Measurements from ENCODE around the gene AQP7. TPM values are rescaled to one million over a fixed set of nuclear protein-coding genes. Genes with fewer than 3 reads are reported as not detected.
A peak's percentile ranks its signal among the peaks of the same experiment; 100 is the strongest.

The AQP7 gene
- total RNA-seq, 4 donors from 2014 or later: 14.1 to 51.6 (median 31.0) TPM

DNA sequence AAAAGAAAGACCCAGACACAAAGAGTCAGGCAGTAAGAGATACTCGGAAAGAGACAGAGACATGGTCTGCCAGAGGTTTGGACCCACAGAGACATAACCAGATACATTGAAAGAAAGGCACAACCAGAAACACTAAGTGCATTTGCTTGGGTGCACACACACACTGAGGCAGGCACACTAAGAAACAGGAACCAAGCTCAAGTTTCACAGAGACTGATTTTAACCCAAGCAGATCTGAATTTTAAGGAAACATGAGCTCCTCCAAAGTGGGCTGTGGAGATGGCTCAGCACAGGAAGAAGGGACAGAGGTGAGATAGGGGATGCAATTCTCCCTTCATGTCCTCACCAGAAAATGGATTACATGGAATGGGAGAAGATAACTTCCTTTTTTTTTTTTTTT, 35.5 kb upstream of the AQP7 start:
- Histone ChIP-seq H3K4me3 (no peak overlapping the region), H3K27me3 (no peaks in the 10 kb centered on the region), H3K36me3 (peaks cover 0 to 7% (median 0%) of the 10 kb centered on the region in 3 donors), H3K27ac (no peak overlapping the region), H3K9me3 (no peaks in the 10 kb centered on the region), H3K4me1 (peaks cover 0 to 14% (median 0%) of the 10 kb centered on the region in 4 donors)
- no peak for TF ChIP-seq EP300 (IDR thresholded peaks at IDR 0.05)
- no peak for DNase-seq (ENCODE audit: low spot score in 2 of 2)
- WGBS, 2 donors: 79 to 94% methylated on average over 1 of the region's 1 CpG

DNA sequence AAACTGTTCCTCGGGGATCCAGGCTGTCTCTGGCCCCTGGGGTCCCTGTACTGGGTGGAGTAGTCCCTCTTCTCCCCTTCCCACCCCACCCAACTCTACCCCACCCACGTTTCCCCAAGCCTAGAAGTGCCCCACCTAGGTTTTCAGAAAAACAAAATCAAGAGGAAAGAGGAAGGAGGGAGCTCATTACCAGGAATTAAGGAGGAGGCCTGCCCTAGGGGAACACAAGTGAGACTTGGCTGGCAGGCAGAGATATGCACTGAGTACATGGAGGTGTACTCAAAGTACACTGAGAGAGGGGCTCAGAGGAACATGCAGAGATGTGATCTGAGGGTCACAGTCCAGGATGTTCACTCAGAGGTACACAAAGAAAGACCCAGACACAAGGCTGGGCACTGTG, 34.8 kb upstream of the AQP7 start:
- Histone ChIP-seq H3K9me3 (no peaks in the 10 kb centered on the region), H3K36me3 (peaks cover 0 to under 1% (median 0%) of the 10 kb centered on the region in 3 donors), H3K4me1 (peaks cover 0 to 14% (median 0%) of the 10 kb centered on the region in 4 donors), H3K4me3 (no peak overlapping the region), H3K27me3 (no peaks in the 10 kb centered on the region), H3K27ac (peak overlapping the region in 1 of 4 donors; percentile 0)
- TF ChIP-seq, protein P1, sequence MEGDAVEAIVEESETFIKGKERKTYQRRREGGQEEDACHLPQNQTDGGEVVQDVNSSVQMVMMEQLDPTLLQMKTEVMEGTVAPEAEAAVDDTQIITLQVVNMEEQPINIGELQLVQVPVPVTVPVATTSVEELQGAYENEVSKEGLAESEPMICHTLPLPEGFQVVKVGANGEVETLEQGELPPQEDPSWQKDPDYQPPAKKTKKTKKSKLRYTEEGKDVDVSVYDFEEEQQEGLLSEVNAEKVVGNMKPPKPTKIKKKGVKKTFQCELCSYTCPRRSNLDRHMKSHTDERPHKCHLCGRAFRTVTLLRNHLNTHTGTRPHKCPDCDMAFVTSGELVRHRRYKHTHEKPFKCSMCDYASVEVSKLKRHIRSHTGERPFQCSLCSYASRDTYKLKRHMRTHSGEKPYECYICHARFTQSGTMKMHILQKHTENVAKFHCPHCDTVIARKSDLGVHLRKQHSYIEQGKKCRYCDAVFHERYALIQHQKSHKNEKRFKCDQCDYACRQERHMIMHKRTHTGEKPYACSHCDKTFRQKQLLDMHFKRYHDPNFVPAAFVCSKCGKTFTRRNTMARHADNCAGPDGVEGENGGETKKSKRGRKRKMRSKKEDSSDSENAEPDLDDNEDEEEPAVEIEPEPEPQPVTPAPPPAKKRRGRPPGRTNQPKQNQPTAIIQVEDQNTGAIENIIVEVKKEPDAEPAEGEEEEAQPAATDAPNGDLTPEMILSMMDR (IDR thresholded peaks at IDR 0.05): no peak
- TF ChIP-seq EP300 (IDR thresholded peaks at IDR 0.05): no peak
- no peak for TF ChIP-seq POLR2A (IDR thresholded peaks at IDR 0.05)
- WGBS, 2 donors: 38 to 42% methylated on average over 2 of the region's 2 CpGs
- no peak for DNase-seq (ENCODE audit: low spot score in 2 of 2)

DNA sequence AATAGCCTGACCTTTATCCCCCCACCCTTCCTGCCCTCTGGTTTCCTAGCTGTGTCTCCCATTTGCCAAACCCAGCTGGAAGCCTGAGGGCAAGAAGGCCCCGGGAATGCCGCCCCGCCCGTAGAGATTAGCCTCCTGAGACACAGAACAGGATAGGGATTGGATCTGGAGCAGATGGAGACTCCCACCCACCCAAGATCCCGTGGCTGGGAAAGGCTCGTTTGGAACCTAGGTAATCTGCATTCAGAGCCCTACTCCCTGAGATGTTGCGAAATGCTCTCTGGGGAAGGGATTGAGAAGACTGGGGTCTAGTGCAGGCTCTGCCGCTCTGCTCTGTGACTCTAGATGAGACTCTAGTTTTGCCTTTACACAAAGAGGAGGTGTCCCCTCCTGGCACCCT, 34.1 kb upstream of the AQP7 start:
- peaks cover 0 to 14% (median 0%) of the 10 kb centered on the region in 4 donors for H3K4me1 ChIP-seq
- DNase-seq (ENCODE audit: low spot score in 2 of 2): no peak
- TF ChIP-seq, protein P1 (IDR thresholded peaks at IDR 0.05): no peak
- no peak for TF ChIP-seq POLR2A (IDR thresholded peaks at IDR 0.05)
- TF ChIP-seq EP300 (IDR thresholded peaks at IDR 0.05): no peak
- H3K27me3 ChIP-seq: no peaks in the 10 kb centered on the region
- peak overlapping the region in 1 of 4 donors; percentile 0 for H3K27ac ChIP-seq
- no peaks in the 10 kb centered on the region for H3K9me3 ChIP-seq
- 47 to 54% methylated on average over 8 of the region's 8 CpGs for WGBS, 2 donors
- no peaks in the 10 kb centered on the region for H3K36me3 ChIP-seq
- no peak overlapping the region for H3K4me3 ChIP-seq

DNA sequence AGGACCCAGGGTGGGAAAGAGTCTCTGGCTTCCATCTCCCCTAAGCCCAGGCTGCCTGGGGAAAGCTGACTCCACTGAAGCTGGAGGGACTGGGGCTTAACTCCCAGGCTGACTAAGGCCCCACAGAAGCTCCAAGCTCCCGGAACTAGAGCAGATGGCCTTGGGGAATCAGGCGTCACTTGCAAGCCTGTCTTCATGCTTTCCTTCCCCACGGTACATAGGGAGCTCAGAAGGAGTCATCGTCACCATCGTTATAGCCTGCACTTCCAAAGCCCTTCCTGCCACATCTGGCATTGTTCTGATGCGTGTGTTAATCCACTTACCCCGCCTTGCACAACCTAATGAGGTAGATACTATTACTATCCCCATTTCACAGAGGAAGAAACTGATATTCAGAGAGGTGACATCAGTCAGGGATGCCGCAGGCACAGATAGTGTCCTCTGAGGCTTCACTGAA, 33.5 kb upstream of the AQP7 start:
- no peaks in the 10 kb centered on the region for H3K27me3 ChIP-seq
- 69 to 78% methylated on average over 8 of the region's 8 CpGs for WGBS, 2 donors
- H3K4me1 ChIP-seq: peaks cover 0 to 14% (median 0%) of the 10 kb centered on the region in 4 donors
- H3K9me3 ChIP-seq: no peaks in the 10 kb centered on the region
- no peak overlapping the region for H3K27ac ChIP-seq
- no peak for DNase-seq (ENCODE audit: low spot score in 2 of 2)
- TF ChIP-seq, protein P1 (IDR thresholded peaks at IDR 0.05): no peak
- TF ChIP-seq EP300 (IDR thresholded peaks at IDR 0.05) (no peak), POLR2A (IDR thresholded peaks at IDR 0.05) (no peak)
- no peaks in the 10 kb centered on the region for H3K36me3 ChIP-seq
- no peak overlapping the region for H3K4me3 ChIP-seq

DNA sequence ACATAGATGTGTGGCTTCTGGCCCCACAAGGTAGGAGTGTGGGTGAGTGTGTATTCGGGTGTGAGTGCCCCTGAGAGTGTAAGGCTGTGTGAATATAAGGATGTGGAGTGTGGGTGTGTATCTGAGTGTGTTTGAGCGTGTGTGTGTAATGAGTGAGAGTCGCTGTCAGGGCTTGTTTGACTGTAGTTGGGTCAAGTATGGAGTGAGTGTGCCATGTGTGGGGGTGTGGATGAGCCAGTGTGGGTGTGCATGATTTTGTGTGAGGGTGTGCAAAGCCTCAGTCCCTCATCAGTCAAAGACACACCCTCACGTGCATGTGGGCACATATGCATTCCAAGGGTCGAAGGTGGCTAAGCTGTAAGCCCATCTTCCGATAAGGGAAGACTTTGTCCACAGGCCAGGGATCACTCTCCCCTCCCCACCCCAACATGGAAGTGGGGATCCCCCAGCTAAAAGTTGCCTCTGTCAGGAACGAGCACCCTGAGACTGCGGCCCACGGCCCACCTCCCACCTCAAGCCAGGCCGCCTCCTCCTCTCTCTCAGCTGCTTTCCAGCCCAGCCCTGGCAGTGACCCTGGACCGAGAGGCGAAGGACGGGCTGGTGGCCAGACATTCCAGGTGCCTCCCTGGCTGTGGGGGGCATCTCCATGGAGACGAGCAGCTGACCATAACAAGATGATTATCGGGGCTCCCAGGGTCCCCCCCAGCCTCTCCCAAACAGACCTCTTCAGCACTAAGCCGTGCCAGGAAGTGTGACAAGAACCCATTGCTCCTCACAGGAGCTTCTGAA, 32.1 kb upstream of the AQP7 start:
- H3K27ac ChIP-seq: peak overlapping the region in 1 of 4 donors; percentile 9
- H3K4me3 ChIP-seq: no peak overlapping the region
- WGBS, 2 donors: 70 to 72% methylated on average over 13 to 15 of the region's 16 CpGs
- no peaks in the 10 kb centered on the region for H3K27me3 ChIP-seq
- TF ChIP-seq, protein P1 (IDR thresholded peaks at IDR 0.05): no peak
- TF ChIP-seq POLR2A (IDR thresholded peaks at IDR 0.05): no peak
- H3K36me3 ChIP-seq: no peaks in the 10 kb centered on the region
- no peaks in the 10 kb centered on the region for H3K9me3 ChIP-seq
- no peak for DNase-seq (ENCODE audit: low spot score in 2 of 2)
- peaks cover 0 to 8% (median 0%) of the 10 kb centered on the region in 4 donors for H3K4me1 ChIP-seq
